ENCODE measurements around the gene HIPK4.
A peak's percentile ranks its signal among the peaks of the same experiment; 100 is the strongest.

The HIPK4 gene

DNA sequence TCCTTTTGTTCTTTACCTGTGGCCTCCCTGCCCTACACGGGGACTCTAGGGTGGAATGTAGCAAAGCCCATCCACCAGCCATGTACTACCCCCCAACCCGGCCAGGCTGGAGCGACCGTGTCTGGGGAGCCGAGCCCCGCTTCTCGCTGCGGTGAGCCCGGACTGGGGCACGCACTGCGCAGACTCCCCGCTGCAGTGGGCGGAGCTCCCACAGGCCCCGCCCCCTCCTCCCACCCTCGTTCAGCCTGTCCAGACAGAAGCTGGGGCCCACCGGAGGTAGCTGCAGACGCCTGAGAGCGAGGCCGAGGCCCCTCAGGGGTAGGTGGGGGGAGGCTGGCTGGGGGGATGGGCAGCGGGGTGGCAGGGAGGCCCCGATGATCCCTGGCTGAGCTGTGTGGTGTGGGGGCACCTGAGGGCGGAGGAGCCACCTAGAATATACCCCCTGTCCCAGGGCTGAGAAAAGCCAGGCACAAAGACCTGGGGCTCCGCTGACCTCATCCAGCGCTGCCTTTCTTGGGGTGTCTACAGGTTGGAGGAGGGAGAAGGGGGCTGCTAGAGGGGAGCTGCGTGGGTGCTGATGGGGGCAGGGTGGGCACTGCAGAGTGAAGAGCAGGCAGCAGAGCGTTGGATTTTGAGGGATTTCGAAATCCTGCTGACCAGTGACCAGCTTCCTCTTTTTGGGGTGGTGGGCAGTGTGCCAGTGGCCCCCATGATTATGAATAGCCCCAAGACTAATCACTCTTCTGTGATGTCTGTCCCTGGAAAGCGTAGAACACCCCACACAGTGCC lies 24.2 kb downstream of the HIPK4 start:
- peak; percentile 17 for DNase-seq (ENCODE audit: low spot score)

DNA sequence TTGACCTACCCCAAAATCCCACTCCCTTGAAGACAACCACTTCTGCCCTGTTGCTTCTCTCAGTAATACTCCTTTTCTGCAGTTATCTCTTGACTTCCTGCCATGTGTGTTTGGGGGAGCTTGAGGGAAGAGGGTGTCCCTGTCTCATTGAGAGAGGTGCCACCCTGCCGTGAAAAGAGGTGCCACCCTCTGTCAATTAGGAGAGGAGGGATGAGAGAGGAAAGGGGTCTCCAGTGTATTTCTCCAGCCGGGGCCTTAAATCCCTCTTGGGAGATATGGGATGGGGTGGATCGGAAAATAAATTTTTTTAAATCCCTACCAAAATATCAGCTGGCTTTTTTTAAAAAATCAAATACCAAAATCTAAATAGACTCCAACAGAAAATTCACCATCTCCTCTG lies 25.0 kb downstream of the HIPK4 start:
- DNase-seq (ENCODE audit: low spot score): no peak

DNA sequence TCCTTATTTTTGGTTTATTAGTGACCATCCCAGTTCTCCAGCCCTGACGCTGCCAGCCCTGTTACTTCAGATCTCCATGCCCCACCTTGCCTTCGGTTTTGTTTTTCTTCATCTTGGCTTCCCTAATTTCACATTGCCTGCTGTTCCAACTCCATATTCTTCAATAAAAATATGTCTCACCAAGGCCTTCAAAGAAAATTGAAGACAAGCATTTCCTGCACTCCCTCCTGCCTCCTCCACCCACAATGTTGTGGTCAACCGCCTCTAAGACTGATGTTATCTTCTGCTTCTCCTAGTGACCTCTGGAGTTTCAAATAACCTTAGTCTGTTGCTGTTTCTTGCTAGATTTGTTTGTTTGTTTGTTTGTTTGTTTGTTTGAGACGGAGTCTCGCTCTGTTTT lies 26.9 kb downstream of the HIPK4 start:
- no peak for DNase-seq (ENCODE audit: low spot score)

DNA sequence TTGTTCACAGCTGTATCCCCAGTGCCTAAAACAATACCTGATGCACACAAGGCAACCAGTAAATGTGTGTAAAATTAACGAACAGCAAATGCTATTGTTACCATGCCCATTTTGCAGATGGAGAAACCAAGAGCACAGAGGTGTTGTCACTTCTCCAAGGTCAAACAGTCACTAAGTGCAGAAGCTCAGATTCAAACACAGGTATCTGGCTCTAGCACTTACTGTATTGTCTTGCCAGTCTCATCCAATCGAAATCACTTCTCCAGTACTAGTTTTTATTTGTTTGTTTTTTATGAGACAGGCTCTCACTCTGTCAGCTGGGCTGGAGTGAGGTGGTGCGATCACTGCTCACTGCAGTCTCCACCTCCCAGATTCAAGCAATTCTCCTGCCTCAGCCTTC lies 27.8 kb downstream of the HIPK4 start:
- no peak for DNase-seq (ENCODE audit: low spot score)

DNA sequence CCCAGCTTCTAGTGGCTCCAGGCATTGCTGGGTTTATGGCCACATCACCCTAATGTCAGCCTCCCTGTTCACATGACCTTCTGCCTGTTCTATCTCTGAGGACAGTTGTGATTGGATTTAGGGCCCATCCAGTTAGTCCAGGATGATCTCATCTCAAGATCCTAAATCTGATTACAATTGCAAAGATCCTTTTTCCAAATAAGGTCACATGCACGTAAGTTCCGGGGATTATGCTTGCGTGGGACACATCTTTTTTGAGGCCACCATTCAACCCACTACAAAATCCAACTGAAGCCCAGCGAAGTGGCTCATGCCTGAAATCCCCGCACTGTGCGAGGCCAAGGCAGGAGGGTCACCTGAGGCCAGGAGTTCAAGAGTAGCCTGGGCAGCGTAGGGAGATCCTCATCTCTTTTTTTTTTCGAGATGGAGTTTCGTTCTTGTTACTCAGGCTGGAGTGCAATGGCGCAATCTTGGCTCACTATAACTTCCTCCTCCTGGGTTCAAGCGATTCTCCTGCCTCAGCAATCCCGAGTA lies 29.2 kb downstream of the HIPK4 start:
- no peak for DNase-seq (ENCODE audit: low spot score)

DNA sequence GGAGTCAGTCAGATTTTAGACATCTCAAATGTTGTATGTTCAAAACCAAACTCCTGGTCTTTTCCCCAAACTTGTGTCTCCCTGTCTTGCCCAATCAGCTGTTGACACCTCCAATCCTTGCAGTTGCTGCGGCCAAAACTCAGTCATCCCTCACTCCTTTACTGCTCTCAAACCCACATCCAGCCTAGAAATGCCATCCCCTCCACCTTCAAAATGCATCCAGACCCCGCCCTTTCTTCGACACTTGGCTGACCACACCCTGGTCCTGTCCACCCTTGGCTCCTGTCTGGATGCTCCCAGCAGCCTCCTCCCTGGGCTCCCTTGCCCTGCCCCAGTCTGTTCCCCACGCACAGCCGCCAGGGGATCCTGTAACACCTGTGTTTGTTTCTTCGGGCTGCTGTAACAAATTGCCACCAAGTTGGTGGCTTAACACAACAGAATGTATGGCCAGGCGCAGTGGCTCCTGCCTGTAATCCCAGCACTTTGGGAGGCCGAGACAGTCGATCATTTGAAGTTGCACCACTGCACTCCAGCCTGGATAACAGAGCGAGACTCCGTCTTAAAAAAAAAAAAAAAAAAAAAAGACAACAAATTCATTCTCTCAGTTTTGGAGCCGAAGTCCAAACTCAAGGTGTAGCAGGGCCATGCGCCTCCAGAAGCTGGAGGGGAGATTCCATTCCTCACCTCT lies 29.8 kb downstream of the HIPK4 start:
- no peak for DNase-seq (ENCODE audit: low spot score)

DNA sequence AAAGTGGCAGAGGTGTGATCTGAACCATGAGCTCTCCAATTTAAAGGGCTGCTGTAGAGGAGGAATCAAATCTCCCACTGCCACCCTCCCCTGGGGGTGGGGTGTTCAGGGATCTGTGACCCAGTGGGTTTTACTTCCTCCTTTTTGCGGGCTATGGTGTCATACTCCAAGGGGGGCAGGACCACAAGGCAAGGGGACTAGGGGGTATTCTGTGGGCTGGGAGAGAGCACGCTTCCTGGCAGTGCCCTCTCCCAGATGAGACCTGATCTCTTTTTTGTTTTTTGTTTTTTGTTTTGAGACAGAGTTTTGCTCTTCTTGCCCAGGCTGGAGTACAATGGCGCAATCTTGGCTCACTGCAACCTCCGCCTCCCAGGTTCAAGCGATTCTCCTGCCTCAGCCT lies 31.2 kb downstream of the HIPK4 start:
- DNase-seq (ENCODE audit: low spot score): no peak

DNA sequence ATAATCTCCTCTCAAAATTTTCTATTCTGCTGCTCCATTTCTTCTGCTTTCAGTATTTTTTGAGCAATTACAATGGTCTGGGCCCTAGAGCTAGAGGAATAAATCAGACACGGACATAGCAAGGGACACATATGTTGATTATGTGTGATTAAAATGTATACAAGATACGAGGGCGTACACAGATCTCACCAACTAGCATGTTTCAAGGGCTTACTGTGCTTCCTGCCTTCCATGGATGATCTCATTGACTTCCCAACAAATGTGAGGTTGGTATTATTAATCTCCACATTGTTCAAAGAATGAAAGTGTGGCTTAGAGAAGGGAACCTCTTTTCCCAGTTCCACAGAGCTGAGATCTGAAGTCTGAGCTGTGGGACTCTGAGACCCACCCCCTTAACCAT lies 32.3 kb downstream of the HIPK4 start:
- no peak for DNase-seq (ENCODE audit: low spot score)

DNA sequence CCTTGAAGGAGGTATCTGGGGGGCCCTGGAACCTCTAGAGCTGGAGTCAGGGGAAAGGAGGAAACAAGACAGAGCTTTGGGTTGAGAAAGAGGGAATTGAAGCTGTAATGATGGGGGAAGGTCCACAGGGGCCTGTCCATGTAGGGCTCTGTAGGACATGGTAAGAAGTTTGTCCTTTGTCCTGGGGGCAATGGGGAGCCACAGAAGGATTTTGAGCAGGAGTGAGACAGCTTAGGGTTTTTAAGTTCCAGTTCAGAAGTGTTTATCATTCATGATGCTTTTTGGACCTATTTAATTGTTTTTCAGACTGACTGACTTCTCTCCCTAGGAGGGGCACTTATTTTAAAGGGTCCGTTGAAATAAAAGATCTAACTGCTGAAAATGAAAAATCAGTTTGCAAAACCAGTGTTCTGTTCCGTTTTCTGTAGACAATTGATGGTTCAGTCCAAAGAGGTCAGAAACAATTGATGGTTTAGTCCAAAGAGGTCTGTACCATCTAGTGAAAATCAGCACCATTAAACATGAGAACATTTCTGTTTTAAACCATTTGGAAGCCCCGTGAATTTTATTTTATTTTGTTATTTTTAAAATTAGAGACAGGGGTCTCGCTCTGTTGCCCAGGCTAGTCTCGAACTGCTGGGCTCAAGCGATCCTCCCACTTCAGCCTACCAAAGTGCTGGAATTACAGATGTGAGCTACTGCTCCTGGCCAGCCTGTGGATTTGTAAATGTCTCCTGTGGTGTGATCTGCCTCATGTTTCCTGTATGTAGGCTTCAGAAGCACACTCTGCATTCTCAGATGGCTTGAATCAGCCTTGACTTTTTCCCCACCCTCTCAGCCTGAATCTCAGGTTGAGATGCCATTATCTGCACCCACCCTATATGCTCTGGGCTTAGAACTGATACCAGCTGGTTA lies 33.0 kb downstream of the HIPK4 start:
- no peak for DNase-seq (ENCODE audit: low spot score)

DNA sequence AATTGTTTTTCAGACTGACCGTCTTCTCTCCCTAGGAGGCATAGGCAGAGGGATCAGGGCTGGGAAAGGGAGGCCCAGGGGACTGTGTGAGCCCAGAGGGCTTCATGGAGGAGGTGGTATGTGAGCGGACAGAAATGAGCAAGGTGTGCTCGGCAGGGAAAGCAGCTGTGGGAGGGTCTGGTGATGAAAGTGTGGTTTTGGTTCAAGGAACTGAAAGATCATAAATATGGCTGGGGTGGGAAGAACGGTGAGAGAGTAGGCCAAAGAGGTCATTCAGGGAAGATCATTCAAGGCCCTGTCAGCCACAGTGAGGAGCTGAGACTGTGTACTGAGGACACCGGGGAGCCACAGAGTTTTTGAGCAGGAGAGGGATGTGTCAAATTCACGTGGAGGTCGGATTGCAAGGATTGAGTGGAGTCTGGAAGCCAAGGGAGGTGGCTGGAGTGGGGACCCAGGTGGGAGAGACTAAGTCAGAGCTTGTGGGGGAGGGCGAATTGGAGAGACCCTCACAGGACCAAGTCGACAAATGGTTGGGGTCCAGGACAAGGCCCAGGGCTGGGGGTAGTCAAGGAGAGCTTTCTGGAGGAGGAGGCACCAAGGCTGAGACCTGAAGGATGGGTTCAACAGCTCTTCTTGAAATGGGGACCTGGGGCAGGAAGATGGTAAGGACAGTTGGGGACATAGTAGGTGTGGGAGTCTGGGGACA lies 33.9 kb downstream of the HIPK4 start:
- no peak for DNase-seq (ENCODE audit: low spot score)

DNA sequence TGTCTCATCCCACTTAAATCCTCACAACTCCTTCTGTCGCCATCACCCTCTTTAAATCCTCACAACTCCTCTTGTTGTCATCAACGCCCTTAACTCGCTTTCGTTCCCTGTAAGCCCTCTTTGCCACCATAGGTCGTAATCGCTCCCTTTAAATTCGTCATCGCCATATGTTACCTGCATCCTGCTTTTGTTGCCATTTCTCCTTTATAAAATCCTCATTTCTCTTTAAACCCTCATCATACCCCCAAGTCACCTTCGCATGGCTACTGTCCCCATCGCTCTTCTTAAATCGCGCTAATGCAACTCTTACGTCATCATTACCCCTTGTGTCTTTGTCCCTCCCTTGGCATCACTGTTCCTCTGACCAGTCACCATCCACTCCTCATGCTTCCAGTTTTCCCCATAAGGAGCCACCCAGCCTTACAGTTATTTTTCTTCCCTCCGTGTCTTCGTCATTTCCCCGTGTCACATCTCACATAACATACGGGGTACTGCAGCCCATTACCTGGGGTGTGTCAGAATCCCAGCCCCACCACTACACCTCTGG lies 40.9 kb downstream of the HIPK4 start:
- peak; percentile 1 for DNase-seq (ENCODE audit: low spot score)

DNA sequence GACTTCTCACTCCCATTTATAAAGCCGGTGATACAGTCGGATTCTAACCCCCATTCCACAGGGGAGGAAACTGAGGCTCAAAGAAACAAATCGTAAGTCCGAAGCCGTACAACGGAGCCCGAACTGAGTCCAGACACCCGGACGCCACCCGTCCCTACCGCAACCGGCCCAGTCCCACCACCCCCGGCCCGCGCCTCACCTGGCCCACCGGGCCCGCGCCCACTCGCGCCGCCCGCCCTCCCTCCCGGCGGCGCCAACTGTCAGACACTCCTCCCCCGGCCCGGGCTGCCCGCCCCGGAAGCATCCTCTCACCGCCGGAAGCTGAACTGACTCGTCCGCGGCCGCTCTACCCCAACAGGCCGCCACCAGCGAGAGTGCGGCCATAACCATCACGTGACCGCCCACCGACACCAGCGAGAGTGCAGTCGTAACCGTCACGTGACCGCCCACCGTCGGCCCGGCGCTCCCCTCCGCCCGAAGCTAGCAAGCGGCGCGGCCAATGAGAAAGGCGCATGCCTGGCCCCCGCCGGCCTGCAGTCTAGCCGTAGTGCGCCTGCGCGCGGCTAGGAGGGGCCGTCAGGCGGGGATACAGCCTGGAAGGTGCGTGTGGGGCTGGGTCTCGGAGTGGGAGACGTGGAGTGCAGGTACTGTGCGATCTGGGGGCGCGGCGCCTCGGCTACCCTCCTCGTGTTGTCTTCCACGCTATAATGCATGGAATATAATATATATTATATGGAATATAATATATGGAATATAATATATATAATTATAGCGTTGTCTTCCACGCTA lies 41.7 kb downstream of the HIPK4 start, which contains the start of the genes C19orf47 and PLD3:
Gene C19orf47 (minus strand): TSS at position 273 of the 789 bp plus-strand sequence. CDS start 6,540 bp downstream, outside the sequence.
Gene PLD3 (plus strand): TSS at position 571 of the 789 bp plus-strand sequence. CDS start 17,789 bp downstream, outside the sequence.
- DNase-seq (ENCODE audit: low spot score): peak; percentile 99

DNA sequence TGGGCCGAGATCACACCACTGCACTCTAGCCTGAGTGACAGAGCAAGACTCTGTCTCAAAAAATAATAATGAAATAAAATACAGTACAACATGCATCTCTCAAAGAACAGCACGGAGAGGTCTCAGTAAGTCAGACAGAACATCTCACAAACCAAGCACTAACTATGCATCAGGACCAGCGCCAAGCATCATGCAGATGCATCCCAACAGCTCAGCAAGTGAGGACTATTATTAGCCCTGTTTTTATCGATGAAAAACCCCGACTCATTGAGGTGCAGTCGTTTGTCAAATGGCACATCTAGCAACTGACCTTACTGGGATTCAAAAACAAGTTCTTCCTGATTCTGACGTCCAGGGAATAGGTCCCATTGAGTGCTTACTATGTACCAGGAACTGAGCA lies 45.6 kb downstream of the HIPK4 start:
- no peak for DNase-seq (ENCODE audit: low spot score)

DNA sequence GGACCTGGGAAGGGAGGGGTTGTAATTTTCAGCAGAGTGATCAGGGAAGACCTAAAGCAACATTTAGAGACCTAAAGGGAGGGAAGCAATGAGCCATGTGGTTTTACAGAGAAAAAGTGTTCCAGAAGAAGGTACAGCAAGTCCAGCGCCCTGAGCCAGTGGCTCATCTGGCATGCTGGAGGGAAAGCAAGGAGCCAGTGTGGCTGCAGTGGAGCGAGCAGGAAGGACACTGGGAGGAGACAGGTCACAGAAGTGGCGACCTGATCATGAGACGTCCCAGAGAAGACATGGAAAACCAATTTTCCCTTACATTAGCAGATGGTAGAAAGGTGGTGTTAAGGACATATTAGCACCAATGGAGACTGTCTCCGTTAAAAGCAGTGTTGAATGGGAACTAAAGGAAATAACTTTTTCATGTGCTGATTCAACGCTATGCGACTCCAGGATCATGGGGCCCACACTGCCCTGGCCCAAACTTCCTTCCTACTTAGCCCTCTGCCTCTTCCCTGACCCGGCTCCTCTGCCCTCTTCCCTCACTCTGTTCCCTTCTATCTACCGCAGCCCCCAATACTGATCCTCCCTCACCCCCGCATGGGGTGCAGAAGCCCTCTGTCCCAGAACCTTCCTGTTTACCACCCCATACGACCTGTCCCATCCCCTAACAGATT lies 47.2 kb downstream of the HIPK4 start:
- no peak for DNase-seq (ENCODE audit: low spot score)

DNA sequence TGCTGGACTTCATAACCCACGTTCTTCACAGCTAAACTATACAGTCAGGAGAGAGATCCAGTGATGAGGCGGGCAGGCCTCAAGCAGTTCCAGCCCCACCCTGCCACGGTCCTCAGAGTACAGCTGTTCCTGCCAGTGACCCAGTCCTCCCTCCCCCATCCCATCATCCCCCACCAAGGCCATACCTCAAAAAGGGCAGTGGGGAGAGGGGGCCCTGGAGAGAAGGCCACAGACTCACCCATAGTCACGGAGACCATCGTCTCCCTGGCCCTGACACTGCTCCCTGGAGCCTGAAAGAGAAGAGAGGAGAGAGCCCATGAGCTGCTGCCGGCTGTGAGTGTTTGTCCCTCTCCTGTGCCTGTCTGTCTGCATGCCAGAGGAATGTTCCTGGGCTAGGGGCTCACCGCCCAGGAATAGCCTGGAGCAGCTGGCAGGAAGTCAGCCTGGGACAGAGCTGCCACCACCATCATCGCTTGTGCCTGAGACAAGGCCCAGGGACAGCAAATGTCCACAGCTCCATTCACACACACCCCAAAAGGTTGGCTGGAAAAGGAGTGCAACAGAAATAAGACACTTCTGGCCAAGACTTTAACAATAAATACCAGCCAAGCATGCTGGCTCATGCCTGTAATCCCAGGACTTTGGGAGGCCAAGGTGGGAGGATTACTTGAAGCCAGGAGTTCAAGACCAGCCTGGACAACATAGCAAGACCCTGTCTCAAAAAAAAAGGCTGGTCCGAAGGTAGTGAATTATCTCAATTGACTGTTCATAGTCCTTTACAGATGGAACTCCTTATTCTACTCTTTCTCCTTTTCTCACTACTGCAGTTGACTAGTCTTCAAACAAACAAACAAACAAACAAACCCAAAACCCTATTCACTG lies 48.1 kb downstream of the HIPK4 start:
- no peak for DNase-seq (ENCODE audit: low spot score)

DNA sequence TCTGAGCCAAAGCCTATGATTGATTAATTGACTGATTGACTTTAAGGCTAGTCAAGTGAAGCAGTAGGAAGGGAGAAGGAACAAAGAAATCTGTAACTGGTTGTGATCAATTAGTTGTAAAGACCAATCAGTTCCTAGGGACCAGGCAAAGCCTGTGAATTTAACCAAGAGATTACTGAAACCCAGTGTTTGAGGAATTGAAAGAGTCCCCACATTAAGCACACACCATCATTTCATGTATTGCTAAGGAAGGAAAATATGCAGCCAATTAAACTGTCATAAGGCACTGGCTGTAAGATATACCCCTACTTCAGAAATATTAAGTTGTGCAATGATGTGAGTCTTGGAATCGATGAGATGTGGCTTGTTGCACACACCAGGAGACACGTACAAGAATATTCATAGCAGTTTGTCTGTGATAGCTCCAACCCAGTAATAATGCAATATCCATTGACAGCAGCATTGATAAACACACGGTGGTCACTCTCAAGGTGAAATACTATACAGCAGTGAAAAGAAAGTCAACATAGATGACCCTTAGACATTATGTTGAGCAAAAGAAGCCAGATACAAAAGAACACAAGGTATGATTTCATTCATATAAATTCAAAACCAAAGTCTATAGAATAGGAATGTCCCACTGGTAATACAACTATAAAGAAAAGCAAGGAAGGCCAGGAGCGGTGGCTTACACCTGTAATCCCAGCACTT lies 50.8 kb downstream of the HIPK4 start:
- DNase-seq (ENCODE audit: low spot score): no peak

DNA sequence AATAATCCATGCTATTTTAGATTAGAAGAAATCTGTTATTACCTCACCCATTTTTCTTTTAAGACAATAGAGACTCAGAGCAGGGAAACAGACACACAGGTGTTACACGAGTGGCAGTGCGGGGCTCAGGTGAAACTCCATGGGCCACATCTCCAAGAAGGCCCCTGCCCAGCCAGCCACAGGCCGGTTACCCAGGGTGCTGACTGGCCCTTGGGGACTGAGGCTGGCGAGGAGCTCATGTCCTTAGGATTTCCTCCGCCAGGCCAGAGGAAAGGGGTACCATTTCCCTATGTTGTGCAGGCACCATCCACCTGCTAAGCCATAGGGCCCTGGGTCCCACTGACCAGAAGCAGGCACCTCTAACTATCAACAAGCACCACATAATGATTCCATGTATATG lies 52.4 kb downstream of the HIPK4 start:
- DNase-seq (ENCODE audit: low spot score): no peak

DNA sequence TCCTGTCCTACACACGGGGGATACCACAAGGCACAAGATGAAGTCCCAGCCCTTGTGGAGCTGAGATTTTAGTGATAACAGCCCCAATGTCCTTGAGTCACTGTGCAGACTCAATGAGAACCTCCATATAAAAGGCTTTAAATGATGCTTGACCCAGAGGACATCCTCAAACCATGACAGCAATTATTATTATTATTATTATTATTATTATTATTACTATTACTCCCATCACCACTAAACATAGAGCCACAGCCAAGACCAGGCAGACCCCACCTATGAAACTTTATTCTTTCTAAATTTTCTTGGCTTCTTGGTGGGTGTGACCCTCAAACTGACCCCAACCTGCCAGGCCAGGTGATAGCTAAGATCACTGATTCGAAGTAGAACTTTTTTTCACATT lies 52.9 kb downstream of the HIPK4 start:
- DNase-seq (ENCODE audit: low spot score): no peak

All from CD4-positive, alpha-beta T cell treated with Interleukin-2 at 100 ng/mL for 4 hours (primary cell).